ENCODE data around the gene MRPS17.

DNA sequence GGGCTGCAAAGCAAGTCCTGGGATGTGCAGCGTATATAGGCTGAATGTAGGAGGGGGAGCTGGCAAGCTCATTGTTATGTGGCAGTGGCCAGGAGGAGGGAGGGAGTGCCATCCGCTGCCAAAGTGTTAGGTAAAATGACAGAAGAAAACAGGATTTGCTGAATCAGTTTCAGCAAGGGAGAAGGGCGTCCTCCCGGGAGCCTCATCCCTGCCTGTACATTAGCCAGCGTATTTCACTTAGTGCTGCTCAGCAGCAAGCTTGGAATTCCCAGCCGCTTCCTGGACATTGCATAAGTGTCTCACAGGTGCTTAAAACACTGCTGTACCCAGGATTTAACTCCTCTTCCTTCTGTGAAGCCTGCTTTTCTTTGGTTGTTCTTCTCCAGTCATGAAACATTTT is 15.2 kb downstream of the MRPS17 start:
- no peak for TF ChIP-seq CTCF (IDR thresholded peaks at IDR 0.05)
- no peak for TF ChIP-seq POLR2AphosphoS5 (IDR thresholded peaks at IDR 0.05)

Measured in esophagus muscularis mucosa (tissue), 3 donors.